B cell (primary cell): Measurements from ENCODE around the gene WDR64. TPM values are rescaled to one million over a fixed set of nuclear protein-coding genes. Genes with fewer than 3 reads are reported as not detected.

ENCODE experiments used
- ATAC-seq: fragments of 200-7000 bp; cut with Tn5 transposase; one replicate; pipeline ENCODE4 v1.10.0; 2021; ENCODE audit warnings: low read depth, mild to moderate bottlenecking, moderate number of reproducible peaks, moderate library complexity
- CTCF ChIA-PET: fragments of 350-600 bp; sonication (Branson Sonifier 250); formaldehyde crosslinking; loops from one replicate; lab custom pipeline; 2021; ENCODE audit warnings: antibody characterized with exemption, inconsistent platforms; lab: Charles Lee
- POLR2A ChIA-PET: fragments of 350-600 bp; sonication (Branson Sonifier 250); formaldehyde crosslinking; loops from one replicate; lab custom pipeline; 2021; ENCODE audit warnings: antibody characterized with exemption; lab: Charles Lee
- DNase-seq: peaks from one replicate; pipeline ENCODE4 v3.0.0; 2013
- H2AFZ ChIP-seq: 2 replicates; pipeline ENCODE4 v1.6.1; 2012; ENCODE audit warnings: mild to moderate bottlenecking, low read depth, low read length; ENCODE audit not compliant: insufficient read depth, poor library complexity, severe bottlenecking
- H3K27ac ChIP-seq, 2 donors: 1 replicate in 1 of 2; 2 replicates in 1 of 2; pipeline ENCODE4 v1.5.1; 2012 to 2013; ENCODE audit warnings: low read length in 2 of 2, mild to moderate bottlenecking in 2 of 2, moderate library complexity in 1 of 2
- H3K27me3 ChIP-seq, 4 experiments: fragments of 200-600 bp in 1 of 4; sonication (generic) in 1 of 4; replicated peaks in 1 of 4; 1 replicate in 2 of 4; 2 replicates in 2 of 4; pipeline versions ENCODE4 v1.6.1 to v1.7.0; 2013 to 2016; ENCODE audit warnings: low read length in 3 of 4, mild to moderate bottlenecking in 2 of 4, mixed read lengths in 1 of 4, moderate library complexity in 1 of 4; ENCODE audit not compliant: insufficient read depth in 4 of 4, control insufficient read depth in 3 of 4; ENCODE audit errors: control extremely low read depth in 1 of 4
- H3K36me3 ChIP-seq, 2 experiments: replicated peaks in 1 of 2; 1 replicate in 1 of 2; 2 replicates in 1 of 2; pipeline versions ENCODE4 v1.6.1 to v1.7.1; 2013; ENCODE audit warnings: low read length in 1 of 2; ENCODE audit not compliant: insufficient read depth in 2 of 2, control insufficient read depth in 1 of 2; ENCODE audit errors: control extremely low read depth in 1 of 2, extremely low read depth in 1 of 2
- H3K4me1 ChIP-seq, 2 donors: fragments of 200-600 bp in 1 of 2; sonication (generic) in 1 of 2; 1 replicate in 1 of 2; 2 replicates in 1 of 2; pipeline versions ENCODE4 v1.5.1 to v1.6.1; 2013 to 2017; ENCODE audit warnings: low read length in 2 of 2; ENCODE audit not compliant: control insufficient read depth in 2 of 2, insufficient read depth in 2 of 2
- H3K4me2 ChIP-seq: replicated peaks from 2 replicates; pipeline ENCODE3; 2012; ENCODE audit warnings: mild to moderate bottlenecking, low read depth, low read length; ENCODE audit not compliant: poor library complexity, severe bottlenecking
- H3K4me3 ChIP-seq, 5 experiments: fragments of 200-600 bp in 1 of 5; sonication (generic) in 1 of 5; 1 replicate in 3 of 5; 2 replicates in 2 of 5; pipeline versions ENCODE4 v1.5.1 to v1.7.0; 2011 to 2016; ENCODE audit warnings: low read length in 4 of 5, mild to moderate bottlenecking in 4 of 5, low read depth in 2 of 5, control low read depth in 1 of 5, moderate library complexity in 1 of 5; ENCODE audit not compliant: insufficient read depth in 1 of 5; ENCODE audit errors: control extremely low read depth in 1 of 5, extremely low read depth in 1 of 5
- H3K79me2 ChIP-seq: fragments of 200-600 bp; sonication (generic); one replicate; pipeline ENCODE4 v1.6.0; 2016; ENCODE audit warnings: low read length; ENCODE audit not compliant: control insufficient read depth, insufficient read depth
- H3K9ac ChIP-seq: fragments of 200-600 bp; sonication (generic); 2 replicates; pipeline ENCODE4 v1.6.1; 2017; ENCODE audit warnings: mild to moderate bottlenecking, low read length, moderate library complexity
- H3K9me3 ChIP-seq, 3 donors: one replicate each; pipeline versions ENCODE4 v1.6.1 to v1.7.1; 2013; ENCODE audit warnings: low read length in 2 of 3; ENCODE audit not compliant: control insufficient read depth in 2 of 3, insufficient read depth in 1 of 3; ENCODE audit errors: control extremely low read depth in 1 of 3
- H4K20me1 ChIP-seq: 2 replicates; pipeline ENCODE4 v1.6.0; 2012; ENCODE audit warnings: mild to moderate bottlenecking, low read length; ENCODE audit not compliant: insufficient read depth, control insufficient read depth, poor library complexity, severe bottlenecking
- H3K27ac Mint-ChIP-seq: one replicate; pipeline ENCODE4 v1.8.0; 2021; ENCODE audit warnings: mixed read lengths
- H3K27me3 Mint-ChIP-seq: one replicate; pipeline ENCODE4 v1.8.0; 2021; ENCODE audit warnings: mixed read lengths
- H3K4me1 Mint-ChIP-seq: one replicate; pipeline ENCODE4 v1.8.0; 2021; ENCODE audit warnings: mixed read lengths
- H3K4me3 Mint-ChIP-seq: one replicate; pipeline ENCODE4 v1.8.0; 2021; ENCODE audit warnings: mixed read lengths
- H3K9me3 Mint-ChIP-seq: one replicate; pipeline ENCODE4 v1.8.0; 2022; ENCODE audit warnings: mixed read lengths; ENCODE audit not compliant: insufficient read depth
- CTCF ChIP-seq: fragments of 200-600 bp; IDR thresholded peaks from one replicate; pipeline ENCODE4 v1.8.0; 2022; ENCODE audit warnings: antibody characterized with exemption, mild to moderate bottlenecking
- EZH2 ChIP-seq: IDR thresholded peaks from 2 replicates; pipeline ENCODE4 v1.6.1; 2012; ENCODE audit warnings: borderline replicate concordance, low read depth, mild to moderate bottlenecking, moderate library complexity, low read length; ENCODE audit not compliant: insufficient read depth, poor library complexity, severe bottlenecking
- WGBS: methylation state at CpG from one replicate; pipeline ENCODE4 v1.1.5; 2013; ENCODE audit warnings: missing lambda C conversion rate; ENCODE audit not compliant: insufficient coverage; 5-methylcytosine and 5-hydroxymethylcytosine counted together
- intact Hi-C: fragments of 100-400 bp; cut with micrococcal nuclease; formaldehyde crosslinking; loops from one replicate; pipeline ENCODE4 v1.10.0; 2022
- polyA plus RNA-seq: library from polyadenylated mRNA; depleted of rRNA; stranded (reverse); fragments of >200 nt; gene quantifications from 2 replicates; pipeline ENCODE4 v1.2.3, GENCODE V29; 2012
- total RNA-seq, 2 donors: library from RNA; stranded (reverse); fragments of 120-200 nt in 1 of 2; gene quantifications; 1 replicate in 1 of 2; 2 replicates in 1 of 2; pipeline versions ENCODE4 v1.2.3 to v1.2.4, GENCODE V29; 2013 to 2022

Gene WDR64
- total and polyA plus RNA-seq, 2 donors (not counting 1 experiment from before 2014, with no cell fraction given) = 0.13 TPM; not detected in 1

GRCh38 chr1:241672301-241672700 is 20.2 kb downstream of the WDR64 start:
- Histone ChIP-seq H3K79me2 (no peaks in the 10 kb centered on the region), H3K9me3 (no peaks in the 10 kb centered on the region), H3K4me2 (no peak overlapping the region), H3K36me3 (no peaks in the 10 kb centered on the region), H3K27me3 (peaks cover 0 to 4% (median 0%) of the 10 kb centered on the region in 4 experiments), H3K27ac (no peak overlapping the region), H3K4me3 (no peak overlapping the region), H4K20me1 (no peaks in the 10 kb centered on the region), H3K4me1 (peaks cover 0 to 1% of the 10 kb centered on the region in 2 donors), H3K9ac (no peak overlapping the region), H2AFZ (no peak overlapping the region)
- peaks cover 13% of the 10 kb centered on the region for H3K27me3 Mint-ChIP-seq
- no peak for TF ChIP-seq CTCF
- no peak for TF ChIP-seq EZH2
- H3K4me1 Mint-ChIP-seq = peaks cover 4% of the 10 kb centered on the region
- H3K4me3 Mint-ChIP-seq = no peak overlapping the region
- intact Hi-C loops = no loop called here
- CTCF ChIA-PET = no interaction called here
- no peak for DNase-seq
- no peak overlapping the region for H3K27ac Mint-ChIP-seq
- no CpG with 5 or more reads among the region's 1 CpG for WGBS
- POLR2A ChIA-PET = no interaction called here
- ATAC-seq = no peak
- no peaks in the 10 kb centered on the region for H3K9me3 Mint-ChIP-seq

- Histone ChIP-seq H3K36me3 (no peaks in the 10 kb centered on the region), H4K20me1 (no peaks in the 10 kb centered on the region), H3K4me3 (no peak overlapping the region), H3K4me1 (peaks cover 3 to 8% of the 10 kb centered on the region in 2 donors), H3K9me3 (no peaks in the 10 kb centered on the region), H3K4me2 (no peak overlapping the region), H3K27me3 (peaks cover 0 to 4% (median 0%) of the 10 kb centered on the region in 4 experiments), H3K27ac (no peak overlapping the region), H3K9ac (no peak overlapping the region), H3K79me2 (no peaks in the 10 kb centered on the region), H2AFZ (no peak overlapping the region)
- Mint-ChIP-seq H3K9me3 (no peaks in the 10 kb centered on the region), H3K4me3 (no peak overlapping the region), H3K27ac (no peak overlapping the region), H3K4me1 (peaks cover 10% of the 10 kb centered on the region), H3K27me3 (peaks cover 13% of the 10 kb centered on the region)
- TF ChIP-seq CTCF (no peak), EZH2 (no peak)
- ATAC-seq (no peak), DNase-seq (no peak)
- ChIA-PET CTCF (no interaction called here), POLR2A (interaction anchor here (0.8 kb wide), 1 partner anchor 32 kb away, joined by 3 read pairs; no protein-coding TSS in a partner anchor)
- no CpG with 5 or more reads among the region's 1 CpG for WGBS
- intact Hi-C loops = no loop called here
Measured at GRCh38 chr1:241674805-241675384, 22.8 kb downstream of the WDR64 start.
